GM06990 (cell line): ENCODE data around the gene GDPD5.

Experiments used
- DNase-seq: peaks from one replicate; pipeline ENCODE4 v3.0.0-alpha.2; 2011; ENCODE audit not compliant: insufficient read length; ENCODE audit errors: extremely low read depth
- H3K27me3 ChIP-seq: replicated peaks from 2 replicates; pipeline ENCODE4 v1.6.0; 2011; ENCODE audit warnings: low read length; ENCODE audit not compliant: control insufficient read depth, insufficient read depth
- H3K36me3 ChIP-seq: 2 replicates; pipeline ENCODE4 v1.5.1; 2011; ENCODE audit warnings: low read length; ENCODE audit not compliant: control insufficient read depth, insufficient read depth
- H3K4me3 ChIP-seq: replicated peaks from 2 replicates; pipeline ENCODE4 v1.5.1; 2011; ENCODE audit warnings: low read depth, mild to moderate bottlenecking, control low read depth, low read length
- CTCF ChIP-seq: IDR thresholded peaks from 2 replicates; pipeline ENCODE4 v1.5.1; 2011; ENCODE audit warnings: low read length, control low read depth, mild to moderate bottlenecking, inconsistent platforms; ENCODE audit not compliant: insufficient read depth, poor library complexity, severe bottlenecking

The GDPD5 gene

GRCh38 chr11:75539459-75540334 lies 14.0 kb upstream of the GDPD5 start:
- no peak overlapping the region for H3K4me3 ChIP-seq
- no peak for DNase-seq
- H3K36me3 ChIP-seq, result no peaks in the 10 kb centered on the region
- H3K27me3 ChIP-seq, result no peaks in the 10 kb centered on the region
- no peak for TF ChIP-seq CTCF

DNA sequence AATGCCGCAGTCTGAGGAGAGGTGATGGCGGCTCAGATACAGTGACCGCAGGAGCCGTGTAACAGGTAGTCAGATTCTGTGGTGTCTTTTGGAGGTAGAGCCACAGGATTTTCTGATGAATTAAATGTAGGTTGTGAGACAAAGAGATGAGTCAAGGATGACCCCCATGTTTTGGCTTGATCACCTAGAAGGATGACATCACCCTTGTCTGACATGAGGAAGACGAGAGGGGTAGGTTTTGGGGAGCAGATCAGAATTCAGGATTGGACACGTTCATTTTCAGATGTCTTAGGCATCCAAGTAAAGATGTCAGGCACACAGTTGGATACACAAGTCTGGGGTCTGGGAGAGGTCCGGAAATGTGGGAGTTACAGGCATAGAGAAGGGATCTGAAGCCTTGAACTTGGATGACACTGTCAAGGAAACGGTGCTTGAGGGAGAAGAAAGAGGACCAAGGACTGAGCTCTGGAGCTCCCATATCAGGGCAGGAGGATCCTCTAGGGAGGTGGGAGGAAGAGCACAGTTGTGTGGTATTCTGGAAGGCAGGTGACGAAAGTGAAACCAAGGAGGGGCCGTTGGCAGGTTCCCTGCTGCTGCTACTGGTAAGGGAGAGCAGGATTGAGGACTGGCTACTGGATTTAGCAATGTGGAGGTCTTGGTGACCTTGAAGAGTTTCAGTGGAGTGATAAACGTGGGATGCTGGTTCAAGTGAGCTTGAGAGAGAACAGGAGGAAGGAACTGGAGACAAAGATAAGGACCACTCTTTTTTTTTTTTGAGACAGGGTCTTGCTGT lies 12.6 kb upstream of the GDPD5 start:
- DNase-seq, result no peak
- Histone ChIP-seq H3K4me3 (no peak overlapping the region), H3K27me3 (no peaks in the 10 kb centered on the region), H3K36me3 (no peaks in the 10 kb centered on the region)
- TF ChIP-seq CTCF, result no peak

GRCh38 chr11:75537740-75538139 lies 12.0 kb upstream of the GDPD5 start:
- Histone ChIP-seq H3K4me3 (peak overlapping the region; percentile 45), H3K27me3 (no peaks in the 10 kb centered on the region), H3K36me3 (no peaks in the 10 kb centered on the region)
- TF ChIP-seq CTCF, result no peak
- DNase-seq, result no peak

DNA sequence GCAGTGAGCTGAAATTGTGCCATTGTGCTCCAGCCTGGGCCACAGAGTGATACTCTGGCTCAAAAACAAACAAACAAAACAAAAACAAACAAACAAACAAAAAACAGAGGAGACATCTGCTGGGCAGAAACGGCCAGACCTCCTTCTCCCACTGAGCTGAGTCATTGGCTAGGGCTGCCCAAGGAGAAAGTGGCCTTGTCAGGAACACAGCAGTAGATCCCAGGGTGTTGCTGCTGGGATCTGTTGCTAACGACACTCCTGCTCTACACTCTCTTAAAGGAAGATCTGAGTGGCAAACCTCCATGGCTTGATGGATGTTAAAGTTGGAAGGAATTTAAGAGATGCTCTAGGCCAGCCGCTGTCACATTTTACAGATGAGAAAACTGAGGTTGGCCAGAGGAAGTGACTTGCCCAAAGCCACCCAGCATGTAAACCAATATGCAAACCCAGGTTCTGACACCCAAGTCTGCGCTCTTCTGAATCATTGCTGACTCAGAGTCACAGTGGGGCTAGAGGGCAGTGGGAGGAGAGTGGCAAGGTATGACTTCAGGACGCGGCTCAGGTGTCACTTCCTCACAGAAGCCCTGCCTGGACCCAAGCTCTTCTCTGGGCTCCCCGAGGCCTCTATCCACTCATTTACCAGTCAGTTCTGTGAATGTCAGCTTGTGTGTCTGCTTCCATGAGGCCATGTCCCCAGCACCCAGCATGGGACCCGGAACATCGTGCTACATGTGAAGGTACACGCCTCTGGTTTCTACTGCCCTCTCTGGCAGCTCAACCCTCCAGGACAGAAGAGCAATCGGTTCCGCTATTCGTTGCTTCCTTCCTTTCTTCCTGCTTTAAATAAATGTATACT lies 11.3 kb upstream of the GDPD5 start:
- peak; percentile 80 for DNase-seq
- TF ChIP-seq CTCF, result peak; percentile 29

DNA sequence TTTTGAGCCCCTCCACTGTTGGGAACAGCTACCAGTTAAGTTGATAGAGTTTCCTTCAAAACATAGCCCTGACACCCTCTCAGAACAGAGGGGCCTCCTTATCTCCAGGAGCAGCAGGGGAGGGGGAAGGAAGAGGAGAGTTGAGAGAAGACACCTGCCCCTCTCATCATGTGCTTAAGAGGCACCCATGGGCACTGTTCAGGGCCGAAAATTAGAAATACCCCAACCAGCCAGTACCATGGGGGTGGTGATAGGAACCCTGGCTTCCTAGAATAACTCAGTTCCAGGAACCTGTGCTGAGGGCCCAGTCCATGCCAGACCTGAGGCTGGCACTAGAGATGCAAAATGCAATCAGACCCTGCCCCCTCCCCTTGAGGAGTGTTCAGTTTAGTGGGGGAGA lies 9.3 kb upstream of the GDPD5 start:
- Histone ChIP-seq H3K27me3 (no peaks in the 10 kb centered on the region), H3K36me3 (no peaks in the 10 kb centered on the region), H3K4me3 (no peak overlapping the region)
- no peak for TF ChIP-seq CTCF
- DNase-seq, result no peak

More for the DNA sequence above, 11.3 kb upstream of the GDPD5 start:
- H3K36me3 ChIP-seq, result no peaks in the 10 kb centered on the region
- H3K27me3 ChIP-seq, result no peaks in the 10 kb centered on the region
- peak overlapping the region; percentile 45 for H3K4me3 ChIP-seq
